ENCODE data around the gene OR2V2. TPM values are rescaled to one million over a fixed set of nuclear protein-coding genes. Genes with fewer than 3 reads are reported as not detected.

Gene OR2V2
- total and polyA plus RNA-seq, 2 donors (not counting 3 experiments of a cell fraction or from before 2014, with no cell fraction given), result not detected

DNA sequence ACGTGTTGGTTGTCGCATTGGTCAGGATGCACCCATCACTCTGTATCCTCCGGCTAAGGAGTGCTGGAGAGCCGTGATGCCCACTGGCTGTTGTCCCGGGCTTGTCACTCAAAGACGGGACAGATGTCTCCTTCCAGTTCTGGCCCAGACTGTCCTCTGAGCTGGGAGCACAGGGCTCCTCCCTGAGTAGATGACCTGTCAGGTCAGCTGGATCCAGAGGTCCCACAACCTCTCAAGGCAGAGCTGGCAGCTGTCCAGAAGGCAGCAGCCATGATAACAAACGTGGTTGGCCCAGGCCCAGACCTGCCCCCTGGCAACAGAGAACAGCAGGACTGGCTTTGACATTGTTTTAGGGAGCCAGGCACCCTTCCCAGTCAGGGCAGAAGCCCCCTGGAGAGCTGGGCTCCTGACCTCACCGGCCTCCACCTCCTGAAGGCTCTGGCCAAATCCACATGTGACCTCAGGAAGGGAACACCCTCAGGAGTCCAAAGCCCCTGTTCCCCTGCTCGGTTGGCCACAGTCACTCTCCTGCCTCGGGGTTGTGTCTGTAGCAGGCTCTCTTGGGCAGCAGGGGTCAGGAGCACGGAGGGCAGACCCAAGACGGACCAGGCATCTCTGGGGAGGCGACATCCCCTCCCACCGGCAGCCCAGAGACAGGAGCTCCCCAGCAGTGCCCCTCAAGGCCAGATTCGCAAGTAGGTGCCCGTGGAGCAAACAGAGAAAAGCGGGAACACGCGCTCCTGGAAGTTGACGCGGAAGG lies 47.3 kb downstream of the OR2V2 start:
- no TSS peak for BruUV-seq (replicated peaks)
- intact Hi-C loops (cut with micrococcal nuclease), result no loop called here
- H3K4me3 ChIP-seq (replicated peaks in 1 of 3; ENCODE audit: insufficient read depth in 1 of 3, low read depth in 1 of 3, low read length in 3 of 3), result no peak overlapping the region
- no peaks in the 10 kb centered on the region for H3K27me3 ChIP-seq (ENCODE audit: control insufficient read depth in 2 of 2, insufficient read depth in 2 of 2, low read length in 2 of 2)
- H2AFZ ChIP-seq (ENCODE audit: low read depth, low read length), result no peak overlapping the region
- no peak for DNase-seq (ENCODE audit: low read depth, low spot score)
- H3K27ac ChIP-seq (ENCODE audit: insufficient read depth, low read depth, low read length), result no peak overlapping the region
- no peak overlapping the region for H3K9ac ChIP-seq (replicated peaks; ENCODE audit: extremely low read depth, insufficient read depth, low read length)
- POLR2A ChIA-PET, result no interaction called here
- TF ChIP-seq POLR2A (IDR thresholded peaks at IDR 0.05; ENCODE audit: low read depth, low read length) (no peak), EZH2 (IDR thresholded peaks at IDR 0.05; ENCODE audit: borderline replicate concordance, low read depth, low read length, severe bottlenecking) (no peak), GATA2 (IDR thresholded peaks at IDR 0.05; ENCODE audit: insufficient read depth, insufficient read length, low read depth, low read length) (no peak), POLR2AphosphoS5 (IDR thresholded peaks at IDR 0.05; ENCODE audit: insufficient read depth, low read depth, low read length) (no peak), MYC (IDR thresholded peaks at IDR 0.05; ENCODE audit: low read depth, low read length) (no peak), MAX (IDR thresholded peaks at IDR 0.05; ENCODE audit: insufficient read depth, insufficient read length) (no peak), FOS (IDR thresholded peaks at IDR 0.05; ENCODE audit: borderline replicate concordance, insufficient read depth, low read length) (no peak)
- FAIRE-seq, result no peak
- H3K79me2 ChIP-seq (ENCODE audit: control insufficient read depth, insufficient read depth, low read length), result no peaks in the 10 kb centered on the region
- no peak overlapping the region for H3K4me2 ChIP-seq (ENCODE audit: insufficient read depth, low read length)
- H3K36me3 ChIP-seq (ENCODE audit: control insufficient read depth in 2 of 2, extremely low read depth in 1 of 2, insufficient read depth in 2 of 2, low read length in 2 of 2), result no peaks in the 10 kb centered on the region
- no peaks in the 10 kb centered on the region for H3K9me1 ChIP-seq (replicated peaks; ENCODE audit: control insufficient read depth, extremely low read depth, insufficient read depth, low read length)
- no peaks in the 10 kb centered on the region for H3K9me3 ChIP-seq (replicated peaks; ENCODE audit: control insufficient read depth, insufficient read depth, low read length)
- CTCF ChIA-PET, result interaction anchor here (10.2 kb wide), 1 partner anchor 10 kb away, joined by 95 read pairs; the partner anchor contains the start of gene TRIM7
- dilution Hi-C loops (cut with MboI; ENCODE audit: extremely low pct_ligation_motif_present, low sequenced_read_pairs), result no loop called here
- peaks cover 18% of the 10 kb centered on the region for H3K4me1 ChIP-seq (ENCODE audit: control insufficient read depth, extremely low read depth, insufficient read depth, low read length)
- H4K20me1 ChIP-seq (replicated peaks; ENCODE audit: control insufficient read depth, extremely low read depth, insufficient read depth, low read length), result no peaks in the 10 kb centered on the region

All from endothelial cell of umbilical vein (primary cell).